Measurements from ENCODE around the gene WDR48.

DNA sequence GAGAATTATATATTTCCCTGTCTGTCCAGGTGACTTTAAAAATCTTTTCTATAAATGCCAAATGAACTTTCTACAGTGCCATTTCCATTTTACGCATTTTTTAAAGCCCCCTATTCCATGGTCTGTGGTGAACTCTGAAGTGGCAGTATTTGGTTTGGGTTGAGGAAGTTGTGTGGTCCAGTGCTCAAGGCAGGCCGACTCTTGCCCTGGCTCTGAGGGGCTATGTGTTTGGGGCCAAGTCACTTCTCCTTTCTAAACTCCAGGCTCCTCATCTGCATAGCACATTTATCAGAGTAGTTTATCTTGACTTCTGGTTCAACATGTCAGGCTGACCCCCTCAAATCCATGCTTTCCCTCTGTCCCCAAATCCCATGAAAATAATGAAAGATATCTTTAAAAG, 69.8 kb downstream of the WDR48 start:
- TF ChIP-seq, protein P1, sequence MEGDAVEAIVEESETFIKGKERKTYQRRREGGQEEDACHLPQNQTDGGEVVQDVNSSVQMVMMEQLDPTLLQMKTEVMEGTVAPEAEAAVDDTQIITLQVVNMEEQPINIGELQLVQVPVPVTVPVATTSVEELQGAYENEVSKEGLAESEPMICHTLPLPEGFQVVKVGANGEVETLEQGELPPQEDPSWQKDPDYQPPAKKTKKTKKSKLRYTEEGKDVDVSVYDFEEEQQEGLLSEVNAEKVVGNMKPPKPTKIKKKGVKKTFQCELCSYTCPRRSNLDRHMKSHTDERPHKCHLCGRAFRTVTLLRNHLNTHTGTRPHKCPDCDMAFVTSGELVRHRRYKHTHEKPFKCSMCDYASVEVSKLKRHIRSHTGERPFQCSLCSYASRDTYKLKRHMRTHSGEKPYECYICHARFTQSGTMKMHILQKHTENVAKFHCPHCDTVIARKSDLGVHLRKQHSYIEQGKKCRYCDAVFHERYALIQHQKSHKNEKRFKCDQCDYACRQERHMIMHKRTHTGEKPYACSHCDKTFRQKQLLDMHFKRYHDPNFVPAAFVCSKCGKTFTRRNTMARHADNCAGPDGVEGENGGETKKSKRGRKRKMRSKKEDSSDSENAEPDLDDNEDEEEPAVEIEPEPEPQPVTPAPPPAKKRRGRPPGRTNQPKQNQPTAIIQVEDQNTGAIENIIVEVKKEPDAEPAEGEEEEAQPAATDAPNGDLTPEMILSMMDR (IDR thresholded peaks at IDR 0.05): no peak
- no peak for TF ChIP-seq POLR2A (IDR thresholded peaks at IDR 0.05)
